H1 (cell line): ENCODE results near the gene RPL38. TPM values are rescaled to one million over a fixed set of nuclear protein-coding genes. Genes with fewer than 3 reads are reported as not detected.

Experiments used
- CTCF ChIA-PET: fragments of 300-600 bp; sonication (Branson Sonifier 250); formaldehyde crosslinking; loops from one replicate; lab custom pipeline; 2021; ENCODE audit not compliant: partially characterized antibody; lab: Charles Lee
- POLR2A ChIA-PET: fragments of 300-600 bp; sonication (Branson Sonifier 250); formaldehyde crosslinking; loops from one replicate; lab custom pipeline; 2021; ENCODE audit warnings: inconsistent platforms; ENCODE audit not compliant: partially characterized antibody; lab: Charles Lee
- DNase-seq, 2 experiments: peaks; one replicate each; pipeline versions ENCODE4 v3.0.0 to v3.0.0-alpha.2; 2010 to 2022; ENCODE audit warnings: low spot score in 2 of 2, low read depth in 1 of 2, mixed read lengths in 1 of 2
- FAIRE-seq: peaks from 2 replicates; lab custom pipeline; 2011; peaks lifted over from hg19 to GRCh38; lab: Jason Lieb, UNC
- H2AFZ ChIP-seq: 2 replicates; pipeline ENCODE4 v1.8.1; 2012; ENCODE audit warnings: low read length, inconsistent platforms
- H2AK5ac ChIP-seq: 2 replicates; pipeline ENCODE4 v1.6.1; 2013; ENCODE audit warnings: low read depth, low read length
- H2BK120ac ChIP-seq: replicated peaks from 2 replicates; pipeline ENCODE3; 2013; ENCODE audit warnings: low read depth, low read length, inconsistent platforms
- H2BK12ac ChIP-seq: 2 replicates; pipeline ENCODE4 v1.6.1; 2013; ENCODE audit warnings: low read depth, low read length
- H2BK15ac ChIP-seq: 2 replicates; pipeline ENCODE4 v1.6.1; 2013; ENCODE audit warnings: low read length
- H2BK20ac ChIP-seq: 2 replicates; pipeline ENCODE4 v1.6.1; 2013; ENCODE audit warnings: low read length
- H2BK5ac ChIP-seq: 2 replicates; pipeline ENCODE4 v1.6.1; 2013; ENCODE audit warnings: low read depth, low read length
- H3K14ac ChIP-seq: 2 replicates; pipeline ENCODE4 v1.6.1; 2013; ENCODE audit warnings: inconsistent platforms; ENCODE audit not compliant: insufficient read length
- H3K18ac ChIP-seq: 2 replicates; pipeline ENCODE4 v1.6.1; 2013; ENCODE audit warnings: low read length; ENCODE audit errors: extremely low read depth
- H3K23ac ChIP-seq: 2 replicates; pipeline ENCODE4 v1.6.1; 2013; ENCODE audit warnings: inconsistent platforms; ENCODE audit not compliant: insufficient read length
- H3K23me2 ChIP-seq: 2 replicates; pipeline ENCODE4 v1.6.1; 2013; ENCODE audit warnings: low read depth, low read length
- H3K27ac ChIP-seq: 2 replicates; pipeline ENCODE4 v1.6.1; 2011; ENCODE audit warnings: low read depth, low read length, inconsistent platforms
- H3K27me3 ChIP-seq, 4 experiments: replicated peaks in 1 of 4; 1 replicate in 1 of 4; 2 replicates in 3 of 4; pipeline versions ENCODE4 v1.6.1 to v1.8.1; 2011 to 2013; ENCODE audit warnings: low read length in 3 of 4, mild to moderate bottlenecking in 3 of 4, inconsistent platforms in 2 of 4, mixed read lengths in 2 of 4, moderate library complexity in 1 of 4; ENCODE audit not compliant: control insufficient read depth in 3 of 4, insufficient read depth in 3 of 4; ENCODE audit errors: extremely low read depth in 1 of 4
- H3K36me3 ChIP-seq, 4 experiments: 2 replicates each; pipeline versions ENCODE4 v1.6.1 to v1.8.1; 2011 to 2013; ENCODE audit warnings: mild to moderate bottlenecking in 4 of 4, low read length in 3 of 4, moderate library complexity in 2 of 4, control low read depth in 1 of 4, inconsistent platforms in 1 of 4; ENCODE audit not compliant: insufficient read depth in 4 of 4, control insufficient read depth in 2 of 4
- H3K4ac ChIP-seq: replicated peaks from 2 replicates; pipeline ENCODE3; 2013; ENCODE audit warnings: low read length, low read depth, mixed read lengths, inconsistent platforms; ENCODE audit not compliant: insufficient read length
- H3K4me1 ChIP-seq, 4 experiments: replicated peaks in 1 of 4; 1 replicate in 1 of 4; 2 replicates in 3 of 4; pipeline versions ENCODE4 v1.6.1 to v1.8.1; 2011 to 2013; ENCODE audit warnings: low read length in 3 of 4, inconsistent platforms in 2 of 4, mixed read lengths in 1 of 4; ENCODE audit not compliant: insufficient read depth in 4 of 4, control insufficient read depth in 3 of 4
- H3K4me2 ChIP-seq, 2 experiments: 2 replicates each; pipeline versions ENCODE4 v1.6.1 to v1.8.1; 2011 to 2013; ENCODE audit warnings: low read depth in 2 of 2, low read length in 2 of 2, control low read depth in 1 of 2, inconsistent platforms in 1 of 2, mild to moderate bottlenecking in 1 of 2; ENCODE audit not compliant: insufficient read depth in 1 of 2
- H3K4me3 ChIP-seq, 4 experiments: fragments of 200-600, 300-600 bp in 1 of 4; sonication (generic), shearing (Covaris generic), sonication (Bioruptor Twin) in 1 of 4; 2 replicates each; pipeline versions ENCODE4 v1.5.1 to v1.8.1; 2011 to 2016; ENCODE audit warnings: low read length in 4 of 4, low read depth in 3 of 4, control low read depth in 2 of 4, inconsistent platforms in 2 of 4, mild to moderate bottlenecking in 2 of 4, mixed read lengths in 1 of 4, moderate library complexity in 1 of 4; ENCODE audit not compliant: insufficient read depth in 2 of 4; ENCODE audit errors: extremely low read depth in 1 of 4
- H3K56ac ChIP-seq: replicated peaks from 2 replicates; pipeline ENCODE3; 2013; ENCODE audit warnings: low read depth, mild to moderate bottlenecking, mixed read lengths, low read length, inconsistent platforms; ENCODE audit not compliant: insufficient read length
- H3K79me1 ChIP-seq: 2 replicates; pipeline ENCODE4 v1.6.1; 2013; ENCODE audit warnings: low read depth, low read length, control low read depth
- H3K79me2 ChIP-seq, 2 experiments: 2 replicates each; pipeline versions ENCODE4 v1.6.1 to v1.8.1; 2012 to 2013; ENCODE audit warnings: low read length in 2 of 2, mild to moderate bottlenecking in 2 of 2, inconsistent platforms in 1 of 2; ENCODE audit not compliant: insufficient read depth in 2 of 2, control insufficient read depth in 1 of 2
- H3K9ac ChIP-seq, 4 experiments: replicated peaks in 1 of 4; 1 replicate in 1 of 4; 2 replicates in 3 of 4; pipeline versions ENCODE4 v1.6.1 to v1.8.1; 2011 to 2013; ENCODE audit warnings: low read depth in 3 of 4, low read length in 3 of 4, control low read depth in 2 of 4, mild to moderate bottlenecking in 2 of 4, moderate library complexity in 2 of 4, inconsistent platforms in 1 of 4; ENCODE audit errors: extremely low read depth in 1 of 4
- H3K9me3 ChIP-seq, 2 experiments: 2 replicates each; pipeline versions ENCODE4 v1.6.1 to v1.8.1; 2012 to 2013; ENCODE audit warnings: mild to moderate bottlenecking in 2 of 2, moderate library complexity in 2 of 2, control low read depth in 1 of 2, inconsistent platforms in 1 of 2, low read depth in 1 of 2, low read length in 1 of 2, mixed read lengths in 1 of 2; ENCODE audit not compliant: insufficient read depth in 2 of 2
- H4K20me1 ChIP-seq, 2 experiments: replicated peaks in 1 of 2; 2 replicates each; pipeline versions ENCODE3 to v1.8.1; 2011 to 2013; ENCODE audit warnings: inconsistent platforms in 2 of 2, low read length in 2 of 2, mild to moderate bottlenecking in 1 of 2; ENCODE audit not compliant: insufficient read depth in 2 of 2, control insufficient read depth in 1 of 2
- H4K5ac ChIP-seq: 2 replicates; pipeline ENCODE4 v1.6.1; 2013; ENCODE audit warnings: low read length, low read depth, mixed read lengths, inconsistent platforms; ENCODE audit not compliant: insufficient read length
- H4K8ac ChIP-seq: 2 replicates; pipeline ENCODE4 v1.8.0; 2013; ENCODE audit warnings: mild to moderate bottlenecking, moderate library complexity, low read length, inconsistent platforms; ENCODE audit not compliant: insufficient read depth; ENCODE audit errors: extremely low read depth
- H4K91ac ChIP-seq: replicated peaks from 2 replicates; pipeline ENCODE3; 2013; ENCODE audit warnings: low read length, mixed read lengths, inconsistent platforms; ENCODE audit not compliant: insufficient read length
- BCL11A ChIP-seq, 2 experiments: IDR thresholded peaks; one replicate each; pipeline ENCODE4 v1.6.1; 2011; ENCODE audit warnings: low read depth in 2 of 2, low read length in 2 of 2, mild to moderate bottlenecking in 2 of 2
- CBX8 ChIP-seq: fragments of 300-800, 300-1000 bp; sonication (generic); IDR thresholded peaks from 2 replicates; pipeline ENCODE4 v1.7.1; 2016; ENCODE audit warnings: low read depth, low read length, borderline replicate concordance
- CEBPB ChIP-seq: IDR thresholded peaks from 2 replicates; pipeline ENCODE4 v1.6.1; 2012; ENCODE audit warnings: low read depth, low read length
- FOSL1 ChIP-seq: IDR thresholded peaks from 2 replicates; pipeline ENCODE4 v1.6.1; 2011; ENCODE audit warnings: mild to moderate bottlenecking, low read depth, low read length, moderate library complexity; ENCODE audit not compliant: insufficient read depth
- NRF1 ChIP-seq: IDR thresholded peaks from 2 replicates; pipeline ENCODE4 v1.6.1; 2011; ENCODE audit warnings: mild to moderate bottlenecking, low read depth, low read length, improper control_type of control experiment
- POLR2AphosphoS5 ChIP-seq: IDR thresholded peaks from 2 replicates; pipeline ENCODE4 v1.6.1; 2011; ENCODE audit warnings: low read depth, low read length
- RXRA ChIP-seq: IDR thresholded peaks from 2 replicates; pipeline ENCODE4 v1.6.1; 2011; ENCODE audit warnings: low read depth, mild to moderate bottlenecking, low read length, moderate library complexity; ENCODE audit not compliant: insufficient read depth
- SIN3A ChIP-seq, 2 experiments: IDR thresholded peaks in 1 of 2; conservative IDR thresholded peaks in 1 of 2; 2 replicates each; pipeline ENCODE4 v1.6.1; 2011 to 2012; ENCODE audit warnings: low read length in 2 of 2, improper control_type of control experiment in 1 of 2, low read depth in 1 of 2, mild to moderate bottlenecking in 1 of 2
- SP1 ChIP-seq: IDR thresholded peaks from 2 replicates; pipeline ENCODE4 v1.6.1; 2011; ENCODE audit warnings: low read depth, low read length
- SRF ChIP-seq: IDR thresholded peaks from 2 replicates; pipeline ENCODE4 v1.6.1; 2011; ENCODE audit warnings: mild to moderate bottlenecking, low read depth, low read length, moderate library complexity
- USF2 ChIP-seq: IDR thresholded peaks from 2 replicates; pipeline ENCODE4 v1.6.1; 2011; ENCODE audit warnings: low read length, improper control_type of control experiment
- WGBS, 2 experiments: shearing (Covaris generic) in 1 of 2; methylation state at CpG; one replicate each; pipeline versions ENCODE4 v1.1.6 to v1.1.7; 2013 to 2015; ENCODE audit warnings: low lambda C conversion rate in 2 of 2, mixed read lengths in 2 of 2, inconsistent platforms in 1 of 2, low coverage in 1 of 2, missing lambda C conversion rate in 1 of 2; ENCODE audit not compliant: insufficient replicate concordance in 2 of 2, insufficient coverage in 1 of 2, insufficient read length in 1 of 2; ENCODE audit errors: extremely low coverage in 1 of 2, missing lambda C conversion rate in 1 of 2; 5-methylcytosine and 5-hydroxymethylcytosine counted together
- polyA plus RNA-seq, 7 experiments: library from polyadenylated mRNA; depleted of rRNA in 3 of 7; stranded (reverse) in 5 of 7; unstranded in 2 of 7; fragments of >200 nt in 5 of 7; fragments of 200-250 nt in 2 of 7; gene quantifications; 1 replicate in 5 of 7; 2 replicates in 1 of 7; 4 replicates in 1 of 7; pipeline versions ENCODE4 v1.2.1 to v1.2.3, GENCODE V29; 2011 to 2013; ENCODE audit warnings: missing spikeins in 2 of 7, mixed read lengths in 2 of 7
- total RNA-seq: library from RNA; stranded (reverse); fragmentation: NEBNext Ultra II Directional; extraction: Animal tissue kit (Norgen Biotek cat#: 25700); gene quantifications from 2 replicates; pipeline ENCODE4 v1.2.1, GENCODE V29; 2021

The RPL38 gene
- total and polyA plus RNA-seq, 2 of the 8 experiments (the other 6 are each of a cell fraction or from before 2014, with no cell fraction given): 412 to 1,195 TPM

GRCh38 chr17:74190154-74190553 is 13.3 kb upstream of the RPL38 start:
- no peaks in the 10 kb centered on the region for H3K9me3 ChIP-seq
- no peak overlapping the region for H3K23ac ChIP-seq
- H2BK12ac ChIP-seq: no peak overlapping the region
- H3K18ac ChIP-seq: no peak overlapping the region
- no peaks in the 10 kb centered on the region for H3K27me3 ChIP-seq
- H3K56ac ChIP-seq: no peak overlapping the region
- no peaks in the 10 kb centered on the region for H4K20me1 ChIP-seq
- H2AFZ ChIP-seq: peak overlapping the region; percentile 68
- peaks cover 0 to 4% (median 0%) of the 10 kb centered on the region in 4 experiments; a peak in 1 of 7 replicates for H3K4me1 ChIP-seq
- H2AK5ac ChIP-seq: no peak overlapping the region
- H3K27ac ChIP-seq: no peak overlapping the region
- ChIA-PET POLR2A (interaction anchor here (1.0 to 7.4 kb wide), 3 partner anchors 10 to 19 kb away, joined by 3 to 55 read pairs (median 9); partner anchors contain the start of gene RPL38), CTCF (interaction anchor here (1.2 to 3.3 kb wide), 4 partner anchors 10 to 100 kb away, joined by 3 to 19 read pairs (median 4); no protein-coding TSS in a partner anchor)
- no peaks in the 10 kb centered on the region; the same call in 1 of the 2 replicates for H3K23me2 ChIP-seq
- H3K4me3 ChIP-seq: no peak overlapping the region
- H3K9ac ChIP-seq: no peak overlapping the region
- no peak overlapping the region for H4K8ac ChIP-seq
- H4K91ac ChIP-seq: no peak overlapping the region
- WGBS, 2 experiments: 64% methylated on average over 2 of the region's 2 CpGs; no CpG with 5 or more reads in 1 of the 2 experiments
- H3K4me2 ChIP-seq: no peak overlapping the region
- H4K5ac ChIP-seq: no peak overlapping the region
- FAIRE-seq (peak; percentile 88), DNase-seq (no peak)
- no peak overlapping the region for H3K14ac ChIP-seq
- no peaks in the 10 kb centered on the region for H3K79me2 ChIP-seq
- no peak overlapping the region for H2BK120ac ChIP-seq
- H2BK20ac ChIP-seq: no peak overlapping the region
- H2BK5ac ChIP-seq: no peak overlapping the region
- H3K4ac ChIP-seq: no peak overlapping the region
- no peak overlapping the region for H2BK15ac ChIP-seq
- H3K79me1 ChIP-seq: no peaks in the 10 kb centered on the region
- no peaks in the 10 kb centered on the region for H3K36me3 ChIP-seq
- TF ChIP-seq CBX8: no peak
- TF ChIP-seq USF2: peak; percentile 80
- no peak for TF ChIP-seq NRF1
- TF ChIP-seq SP1: peak; percentile 44; the same call in 1 of the 2 replicates
- TF ChIP-seq FOSL1: no peak
- TF ChIP-seq SRF: no peak
- no peak for TF ChIP-seq CEBPB
- TF ChIP-seq POLR2AphosphoS5: no peak
- TF ChIP-seq BCL11A (IDR thresholded peaks at IDR 0.05; ENCODE audit: low read depth in 2 of 2, low read length in 2 of 2): no peak
- TF ChIP-seq SIN3A (conservative IDR thresholded peaks at IDR 0.05 in 1 of 2, IDR thresholded peaks at IDR 0.05 in 1 of 2; ENCODE audit: low read depth in 1 of 2, low read length in 2 of 2): no peak
- TF ChIP-seq RXRA: no peak
